ENCODE results near the gene LBH.

LBH gene

DNA sequence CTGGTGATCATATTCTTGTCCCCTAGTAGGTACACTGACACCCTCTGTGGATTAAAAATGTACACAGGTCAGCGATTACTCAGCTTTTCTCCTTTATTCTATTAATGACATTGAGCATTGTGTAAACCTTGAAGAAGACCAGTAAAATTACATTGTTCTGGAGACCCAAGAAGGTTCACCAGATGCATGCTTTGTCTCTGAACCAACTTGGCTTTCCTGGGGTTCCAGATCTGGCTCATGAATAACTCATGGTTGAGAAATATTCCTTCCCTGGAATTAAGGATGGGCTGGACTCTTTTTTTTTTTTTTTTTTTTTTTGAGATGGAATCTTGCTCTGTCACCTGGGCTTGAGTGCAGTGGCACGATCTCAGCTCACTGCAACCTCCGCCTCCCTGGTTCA lies 11.9 kb downstream of the LBH start:
- Histone ChIP-seq H3K36me3 (peaks cover 10 to 92% (median 70%) of the 10 kb centered on the region in 11 experiments; a peak in 21 of 22 replicates), H3K9ac (no peak overlapping the region), H3K4me1 (peaks cover 0 to 24% (median 19%) of the 10 kb centered on the region in 10 experiments; a peak in 15 of 20 replicates), H3K4me3 (no peak overlapping the region), H3K27me3 (no peaks in the 10 kb centered on the region), H3K27ac (no peak overlapping the region), H4K20me1 (0 out of 22 replicates have a peak, but pooled peaks cover 0 to 7% (median 0%) of the 10 kb centered on the region in 11 experiments), H3K9me3 (replicated peaks in 1 of 11) (peaks cover 0 to 24% (median 15%) of the 10 kb centered on the region in 11 experiments; a peak in 15 of 22 replicates), H3K4me2 (no peak overlapping the region)
- no peak for TF ChIP-seq Cebpa-rat (IDR thresholded peaks at IDR 0.05)

DNA sequence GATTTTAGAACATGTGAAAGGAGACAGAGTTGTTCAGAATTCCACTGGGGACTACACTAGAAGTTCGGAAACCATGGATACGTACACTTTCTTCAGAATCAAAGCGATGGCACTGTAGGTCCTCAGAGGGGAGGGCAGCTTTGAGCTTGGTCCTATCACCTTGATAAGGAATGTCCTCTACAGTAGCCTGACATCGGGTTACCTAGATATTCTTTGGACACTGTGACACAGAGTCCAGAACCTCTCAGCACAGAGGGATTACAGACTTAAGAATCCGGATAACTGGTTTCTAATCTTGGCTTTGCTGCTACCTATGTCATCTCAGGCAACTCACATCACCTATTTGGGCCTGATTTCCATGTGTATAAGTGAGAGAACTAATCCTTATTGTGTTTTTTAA lies 14.0 kb downstream of the LBH start:
- TF ChIP-seq Cebpa-rat (IDR thresholded peaks at IDR 0.05): no peak
- H3K27me3 ChIP-seq: no peaks in the 10 kb centered on the region
- 0 out of 22 replicates have a peak, but pooled peaks cover 0 to under 1% (median 0%) of the 10 kb centered on the region in 11 experiments for H4K20me1 ChIP-seq
- H3K36me3 ChIP-seq: peaks cover 5 to 87% (median 51%) of the 10 kb centered on the region in 11 experiments; a peak in 19 of 22 replicates
- H3K4me3 ChIP-seq: no peak overlapping the region
- peaks cover 0 to 27% (median 15%) of the 10 kb centered on the region in 11 experiments; a peak in 15 of 22 replicates for H3K9me3 ChIP-seq (replicated peaks in 1 of 11)
- H3K4me1 ChIP-seq: peaks cover 9 to 15% (median 12%) of the 10 kb centered on the region in 10 experiments; a peak in 18 of 20 replicates
- no peak overlapping the region for H3K4me2 ChIP-seq
- no peak overlapping the region for H3K9ac ChIP-seq
- H3K27ac ChIP-seq: no peak overlapping the region

DNA sequence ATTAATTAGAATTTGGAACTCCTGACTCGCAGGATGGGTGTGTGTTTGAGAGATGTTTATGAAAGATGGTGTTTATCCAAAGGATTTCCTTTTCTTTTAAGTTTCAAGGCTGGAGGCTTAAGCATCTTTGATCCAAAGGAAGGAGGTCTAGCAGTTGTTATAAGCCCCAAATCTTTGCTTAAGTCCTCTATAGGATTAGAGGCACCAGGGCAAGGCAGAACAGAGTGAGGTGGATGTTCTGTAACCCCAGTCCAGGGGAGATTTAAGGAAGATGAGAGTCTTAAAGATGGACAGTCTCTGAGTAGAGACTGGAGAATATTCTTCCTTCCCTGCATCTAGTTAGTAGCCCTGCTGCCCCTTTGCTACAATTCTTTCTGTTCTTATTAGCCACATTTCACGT lies 17.5 kb downstream of the LBH start:
- H3K36me3 ChIP-seq: peaks cover 0 to 74% (median 30%) of the 10 kb centered on the region in 11 experiments; a peak in 20 of 22 replicates
- H4K20me1 ChIP-seq: peaks cover 0 to 10% (median 0%) of the 10 kb centered on the region in 11 experiments; a peak in 6 of 22 replicates
- no peak overlapping the region for H3K27ac ChIP-seq

DNA sequence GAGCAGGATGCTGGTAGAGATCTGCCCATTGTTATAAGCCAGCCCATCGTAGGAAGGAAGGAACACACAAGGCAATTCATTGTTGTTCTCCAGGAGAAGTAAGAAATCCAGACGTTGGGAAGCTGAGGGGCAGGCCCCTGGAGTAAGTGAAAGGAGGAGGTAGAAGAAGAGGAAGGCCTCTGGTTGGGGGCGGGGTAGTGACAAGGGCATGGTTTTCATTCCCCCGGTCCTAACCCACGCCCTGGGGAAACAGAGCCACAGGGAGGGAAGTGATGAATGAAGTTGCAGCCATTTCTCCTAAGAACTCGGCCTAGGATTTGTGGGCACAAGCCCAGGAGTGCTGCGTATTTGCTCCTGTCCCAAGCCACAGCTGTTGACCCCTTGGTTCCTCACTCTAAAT lies 18.0 kb downstream of the LBH start:
- Histone ChIP-seq H3K4me2 (peak overlapping the region in 3 of 11 experiments; percentile 2 to 32 (median 9); a peak in 2 of 22 replicates), H3K36me3 (peaks cover 0 to 68% (median 25%) of the 10 kb centered on the region in 11 experiments; a peak in 19 of 22 replicates), H3K27ac (no peak overlapping the region)

More for the DNA sequence above, 17.5 kb downstream of the LBH start:
- Histone ChIP-seq H3K27me3 (no peaks in the 10 kb centered on the region), H3K4me3 (no peak overlapping the region), H3K9me3 (replicated peaks in 1 of 11) (peaks cover 0 to 27% (median 15%) of the 10 kb centered on the region in 11 experiments; a peak in 15 of 22 replicates), H3K4me1 (peaks cover 9 to 37% (median 18%) of the 10 kb centered on the region in 10 experiments; a peak in 13 of 20 replicates), H3K9ac (no peak overlapping the region), H3K4me2 (no peak overlapping the region)
- TF ChIP-seq Cebpa-rat (IDR thresholded peaks at IDR 0.05): no peak

DNA sequence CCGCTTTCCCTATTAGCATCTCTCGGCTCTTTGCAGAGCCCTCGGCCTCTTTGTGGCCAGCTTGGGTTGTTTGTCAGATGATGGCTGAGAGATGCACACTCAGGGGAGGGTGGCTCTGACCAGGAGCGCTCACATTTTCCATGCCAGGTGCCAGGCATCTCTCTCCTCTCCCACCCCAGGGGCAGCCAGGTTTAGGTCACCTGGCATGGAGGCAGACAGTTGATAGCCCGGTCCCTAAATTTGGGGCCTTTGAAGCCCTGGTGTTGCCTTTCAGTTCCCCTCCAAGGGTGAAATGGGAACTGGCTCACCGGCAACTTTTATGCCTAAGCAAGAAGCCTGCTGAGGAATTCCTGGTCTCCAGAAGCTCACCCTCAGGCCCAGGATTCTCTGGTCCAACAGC lies 19.1 kb downstream of the LBH start:
- Histone ChIP-seq H3K27ac (no peak overlapping the region), H3K9ac (no peak overlapping the region), H3K36me3 (peaks cover 0 to 63% (median 25%) of the 10 kb centered on the region in 11 experiments; a peak in 19 of 22 replicates), H3K4me3 (no peak overlapping the region), H4K20me1 (peaks cover 0 to 14% (median 4%) of the 10 kb centered on the region in 11 experiments; a peak in 7 of 22 replicates), H3K4me2 (peak overlapping the region in 2 of 11 experiments; percentile 9 to 32; a peak in 3 of 22 replicates), H3K4me1 (peaks cover 9 to 39% (median 18%) of the 10 kb centered on the region in 10 experiments; a peak in 13 of 20 replicates), H3K27me3 (no peaks in the 10 kb centered on the region), H3K9me3 (replicated peaks in 1 of 11) (peaks cover 0 to 26% (median 15%) of the 10 kb centered on the region in 11 experiments; a peak in 15 of 22 replicates)
- no peak for TF ChIP-seq Cebpa-rat (IDR thresholded peaks at IDR 0.05)

More for the DNA sequence above, 18.0 kb downstream of the LBH start:
- Histone ChIP-seq H3K27me3 (no peaks in the 10 kb centered on the region), H3K9me3 (replicated peaks in 1 of 11) (peaks cover 0 to 27% (median 15%) of the 10 kb centered on the region in 11 experiments; a peak in 15 of 22 replicates), H4K20me1 (peaks cover 0 to 10% (median 0%) of the 10 kb centered on the region in 11 experiments; a peak in 6 of 22 replicates), H3K9ac (no peak overlapping the region), H3K4me3 (no peak overlapping the region), H3K4me1 (peaks cover 9 to 39% (median 18%) of the 10 kb centered on the region in 10 experiments; a peak in 13 of 20 replicates)
- TF ChIP-seq Cebpa-rat (IDR thresholded peaks at IDR 0.05): no peak

DNA sequence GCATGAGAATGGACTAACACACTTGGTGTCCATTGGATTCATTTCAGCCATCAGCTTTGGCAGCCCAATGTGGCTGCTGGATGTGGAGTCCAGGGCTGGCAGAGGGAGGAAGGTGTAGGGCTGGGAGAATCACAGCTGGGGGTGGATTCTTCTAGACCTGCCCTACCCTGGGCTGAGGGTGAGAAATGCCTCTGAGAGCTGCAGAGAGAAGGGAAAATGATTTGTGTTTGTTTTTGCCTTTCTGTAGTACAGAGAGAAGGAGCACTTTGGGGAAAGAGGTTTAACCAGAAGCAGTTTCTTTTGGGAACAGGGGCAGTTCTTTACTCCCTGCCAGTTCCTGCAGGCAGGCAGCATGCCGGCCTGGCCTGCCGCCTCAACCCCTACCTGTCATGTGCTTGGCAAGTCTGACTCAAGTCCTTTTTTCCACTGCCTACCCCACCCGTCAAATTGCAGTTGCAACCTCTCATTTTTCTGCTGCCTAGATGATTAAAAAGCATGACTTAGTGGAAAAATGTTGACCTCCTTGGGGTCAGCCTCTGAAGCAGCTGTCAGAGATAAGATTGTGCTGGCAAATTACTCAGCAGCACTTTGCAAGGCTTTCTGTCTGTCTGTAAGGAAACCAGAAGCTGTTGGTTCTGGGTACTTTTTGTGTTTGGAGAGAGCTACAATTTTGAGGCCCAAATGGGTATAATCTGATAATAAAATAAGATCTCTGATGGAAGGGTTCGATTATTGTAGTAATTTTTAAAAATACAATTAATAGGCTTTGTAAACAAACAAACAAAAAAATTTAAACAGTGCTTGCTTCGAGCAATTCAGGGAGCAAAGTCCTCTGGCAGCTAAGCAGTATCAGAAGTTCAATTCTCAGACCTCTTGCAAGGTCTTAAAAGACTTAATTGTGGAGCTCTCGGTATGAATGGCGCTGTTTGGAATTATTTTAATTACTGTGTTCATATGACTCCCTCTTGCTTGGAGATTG lies 21.7 kb downstream of the LBH start:
- Histone ChIP-seq H3K36me3 (peaks cover 8 to 67% (median 27%) of the 10 kb centered on the region in 11 experiments; a peak in 20 of 22 replicates), H4K20me1 (peaks cover 0 to 14% (median 6%) of the 10 kb centered on the region in 11 experiments; a peak in 7 of 22 replicates), H3K9ac (peak overlapping the region in 2 of 11 experiments; percentile 12 to 38; a peak in 2 of 22 replicates), H3K4me3 (no peak overlapping the region), H3K4me1 (peaks cover 9 to 39% (median 18%) of the 10 kb centered on the region in 10 experiments; a peak in 13 of 20 replicates), H3K27me3 (no peaks in the 10 kb centered on the region), H3K27ac (peak overlapping the region in 1 of 11 experiments; percentile 5; a peak in 1 of 22 replicates), H3K9me3 (replicated peaks in 1 of 11) (peaks cover 0 to 5% (median 0%) of the 10 kb centered on the region in 11 experiments; a peak in 3 of 22 replicates), H3K4me2 (peak overlapping the region in 4 of 11 experiments; percentile 18 to 57 (median 28); a peak in 5 of 22 replicates)
- TF ChIP-seq Cebpa-rat (IDR thresholded peaks at IDR 0.05): no peak

DNA sequence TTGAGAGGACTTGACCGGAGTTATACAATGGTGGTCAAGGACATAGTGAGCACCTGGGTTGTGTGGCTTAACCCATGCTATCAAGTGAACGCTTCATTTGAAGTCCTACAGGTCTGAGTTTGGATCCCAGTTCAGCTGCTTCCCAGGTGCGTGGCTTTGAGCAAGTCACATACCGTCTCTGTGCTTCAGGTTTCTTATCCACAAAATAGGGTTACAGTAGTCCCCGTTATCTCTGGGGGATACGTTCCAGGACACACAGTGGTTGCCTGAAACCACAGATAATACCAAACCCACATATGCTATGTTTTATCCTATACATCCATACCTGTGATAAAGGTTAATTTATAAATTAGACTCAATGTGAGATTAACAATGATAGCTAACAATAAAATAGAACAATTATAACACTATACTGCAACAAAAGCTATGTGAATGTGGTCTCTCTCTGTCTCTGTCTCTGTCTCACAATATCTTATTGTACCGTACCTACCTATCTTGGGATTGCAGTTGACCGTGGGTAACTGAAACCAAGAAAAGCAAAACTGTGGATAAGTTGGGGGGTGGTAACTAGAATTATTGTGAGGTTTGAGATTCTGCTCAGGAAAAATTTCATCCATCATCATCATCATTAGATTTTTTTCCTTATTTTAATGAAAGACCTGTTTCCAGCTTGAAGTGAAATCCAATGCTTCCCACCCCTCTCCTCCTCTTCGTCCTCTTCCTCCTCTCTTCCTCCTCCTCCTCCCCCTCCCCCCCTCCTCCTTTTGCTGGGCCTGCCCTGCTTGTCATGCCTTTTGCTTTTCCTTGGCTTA lies 22.7 kb downstream of the LBH start:
- Histone ChIP-seq H3K9me3 (replicated peaks in 1 of 11) (peaks cover 0 to 4% (median 0%) of the 10 kb centered on the region in 11 experiments; a peak in 1 of 22 replicates), H3K4me3 (no peak overlapping the region), H3K27me3 (no peaks in the 10 kb centered on the region), H3K4me1 (peaks cover 9 to 39% (median 18%) of the 10 kb centered on the region in 10 experiments; a peak in 13 of 20 replicates), H3K9ac (no peak overlapping the region), H3K36me3 (peaks cover 19 to 69% (median 37%) of the 10 kb centered on the region in 11 experiments; a peak in 21 of 22 replicates), H3K4me2 (peak overlapping the region in 2 of 11 experiments; percentile 27 to 57; a peak in 2 of 22 replicates), H4K20me1 (peaks cover 0 to 14% (median 6%) of the 10 kb centered on the region in 11 experiments; a peak in 7 of 22 replicates), H3K27ac (no peak overlapping the region)
- no peak for TF ChIP-seq Cebpa-rat (IDR thresholded peaks at IDR 0.05)

DNA sequence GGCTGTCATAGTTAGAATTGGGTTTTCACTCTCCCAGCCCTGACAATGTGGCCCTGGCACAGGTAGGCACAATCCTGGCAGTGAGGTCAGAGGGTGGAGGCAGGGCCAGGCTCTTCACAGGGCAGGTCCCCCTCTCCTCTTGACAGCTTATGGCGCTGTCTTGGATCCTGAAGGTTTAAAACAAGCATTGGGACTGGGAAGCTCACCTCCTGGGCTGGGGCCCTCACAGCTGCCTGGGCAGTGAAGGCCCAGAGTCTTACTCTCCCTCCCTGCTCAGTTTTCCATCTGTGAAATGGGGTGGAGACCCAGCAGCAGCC lies 23.3 kb downstream of the LBH start:
- no peak for TF ChIP-seq Cebpa-rat (IDR thresholded peaks at IDR 0.05)

More for the DNA sequence above, 23.3 kb downstream of the LBH start:
- Histone ChIP-seq H3K36me3 (peaks cover 22 to 69% (median 42%) of the 10 kb centered on the region in 11 experiments; a peak in 21 of 22 replicates), H3K4me3 (no peak overlapping the region), H3K9me3 (replicated peaks in 1 of 11) (peaks cover 0 to 4% (median 0%) of the 10 kb centered on the region in 11 experiments; a peak in 1 of 22 replicates), H3K4me1 (peaks cover 7 to 34% (median 15%) of the 10 kb centered on the region in 10 experiments; a peak in 13 of 20 replicates), H3K27me3 (no peaks in the 10 kb centered on the region), H4K20me1 (peaks cover 0 to 14% (median 6%) of the 10 kb centered on the region in 11 experiments; a peak in 7 of 22 replicates), H3K27ac (no peak overlapping the region), H3K4me2 (no peak overlapping the region), H3K9ac (no peak overlapping the region)
